Measurements from ENCODE around the gene XPO6.
"Not testable (repeated sequence)": the region's sequence is repeated elsewhere in the genome, so short reads cannot be mapped to it uniquely, and the experiment has no call there.

The XPO6 gene, protein sequence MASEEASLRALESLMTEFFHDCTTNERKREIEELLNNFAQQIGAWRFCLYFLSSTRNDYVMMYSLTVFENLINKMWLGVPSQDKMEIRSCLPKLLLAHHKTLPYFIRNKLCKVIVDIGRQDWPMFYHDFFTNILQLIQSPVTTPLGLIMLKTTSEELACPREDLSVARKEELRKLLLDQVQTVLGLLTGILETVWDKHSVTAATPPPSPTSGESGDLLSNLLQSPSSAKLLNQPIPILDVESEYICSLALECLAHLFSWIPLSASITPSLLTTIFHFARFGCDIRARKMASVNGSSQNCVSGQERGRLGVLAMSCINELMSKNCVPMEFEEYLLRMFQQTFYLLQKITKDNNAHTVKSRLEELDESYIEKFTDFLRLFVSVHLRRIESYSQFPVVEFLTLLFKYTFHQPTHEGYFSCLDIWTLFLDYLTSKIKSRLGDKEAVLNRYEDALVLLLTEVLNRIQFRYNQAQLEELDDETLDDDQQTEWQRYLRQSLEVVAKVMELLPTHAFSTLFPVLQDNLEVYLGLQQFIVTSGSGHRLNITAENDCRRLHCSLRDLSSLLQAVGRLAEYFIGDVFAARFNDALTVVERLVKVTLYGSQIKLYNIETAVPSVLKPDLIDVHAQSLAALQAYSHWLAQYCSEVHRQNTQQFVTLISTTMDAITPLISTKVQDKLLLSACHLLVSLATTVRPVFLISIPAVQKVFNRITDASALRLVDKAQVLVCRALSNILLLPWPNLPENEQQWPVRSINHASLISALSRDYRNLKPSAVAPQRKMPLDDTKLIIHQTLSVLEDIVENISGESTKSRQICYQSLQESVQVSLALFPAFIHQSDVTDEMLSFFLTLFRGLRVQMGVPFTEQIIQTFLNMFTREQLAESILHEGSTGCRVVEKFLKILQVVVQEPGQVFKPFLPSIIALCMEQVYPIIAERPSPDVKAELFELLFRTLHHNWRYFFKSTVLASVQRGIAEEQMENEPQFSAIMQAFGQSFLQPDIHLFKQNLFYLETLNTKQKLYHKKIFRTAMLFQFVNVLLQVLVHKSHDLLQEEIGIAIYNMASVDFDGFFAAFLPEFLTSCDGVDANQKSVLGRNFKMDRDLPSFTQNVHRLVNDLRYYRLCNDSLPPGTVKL

DNA sequence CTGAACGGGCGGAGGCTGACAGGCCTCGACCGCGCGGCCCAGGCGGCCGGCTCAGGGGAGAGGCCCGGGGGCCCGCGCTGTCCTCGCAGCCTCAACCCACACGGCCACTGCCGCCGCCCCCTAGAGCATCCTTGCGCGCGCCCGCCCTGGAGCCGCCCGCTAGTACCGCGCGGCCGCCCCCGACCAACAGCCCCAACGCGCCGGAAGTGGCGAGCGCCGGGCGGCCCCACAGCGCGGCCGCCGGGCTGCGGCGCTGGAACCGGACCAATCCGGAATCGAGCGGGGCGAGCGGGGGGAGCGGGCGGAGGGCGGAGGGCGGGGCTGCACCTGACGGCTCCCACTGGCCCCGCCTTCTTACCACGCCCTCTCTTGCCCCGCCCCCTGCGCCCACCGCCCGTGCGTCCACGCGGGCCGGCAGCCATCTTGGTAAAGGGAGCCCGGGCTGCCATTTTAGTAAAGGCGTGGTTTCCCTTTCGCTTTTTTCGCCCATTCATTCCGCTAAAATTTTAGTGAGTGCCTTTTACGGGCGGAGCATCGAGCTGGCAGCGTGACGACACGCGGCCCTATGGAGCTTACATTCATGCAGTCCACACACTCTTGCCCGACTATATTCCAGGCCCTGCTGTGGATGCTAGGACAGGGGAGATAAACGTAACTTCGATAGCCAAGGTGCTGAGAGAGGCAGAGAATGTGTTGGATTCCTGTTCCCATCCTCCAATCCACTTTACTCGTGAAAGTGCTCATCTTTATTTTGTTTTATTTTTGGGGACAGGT is at the start of gene XPO6:
XPO6 (minus strand) TSS at position 208 of the 774 bp plus-strand sequence. CDS start 597 bp downstream, outside the sequence.
- peak; percentile 87 to 88 for DNase-seq (ENCODE audit: low read depth in 2 of 2)

DNA sequence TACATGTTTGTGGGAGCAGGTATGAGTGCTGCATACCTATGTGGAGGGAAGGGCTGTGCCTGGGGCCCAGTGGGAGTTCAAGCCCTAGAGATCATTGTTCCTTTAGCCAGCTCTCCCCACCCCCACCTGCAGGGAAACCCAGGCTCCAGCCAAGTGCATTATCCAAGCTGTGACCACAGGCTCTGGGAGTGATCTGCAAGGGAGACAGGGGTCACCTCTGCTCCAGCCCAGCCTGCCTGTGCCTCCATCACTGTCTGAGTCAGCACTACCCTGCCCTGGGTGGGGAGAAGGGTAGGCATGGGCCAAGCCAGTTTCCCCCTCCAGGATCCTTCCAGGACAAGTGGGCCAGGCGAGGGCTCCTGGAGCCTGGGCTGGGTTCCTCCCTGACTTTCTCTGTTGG is 48.4 kb upstream of the XPO6 start:
- DNase-seq (ENCODE audit: low read depth in 2 of 2): no peak

DNA sequence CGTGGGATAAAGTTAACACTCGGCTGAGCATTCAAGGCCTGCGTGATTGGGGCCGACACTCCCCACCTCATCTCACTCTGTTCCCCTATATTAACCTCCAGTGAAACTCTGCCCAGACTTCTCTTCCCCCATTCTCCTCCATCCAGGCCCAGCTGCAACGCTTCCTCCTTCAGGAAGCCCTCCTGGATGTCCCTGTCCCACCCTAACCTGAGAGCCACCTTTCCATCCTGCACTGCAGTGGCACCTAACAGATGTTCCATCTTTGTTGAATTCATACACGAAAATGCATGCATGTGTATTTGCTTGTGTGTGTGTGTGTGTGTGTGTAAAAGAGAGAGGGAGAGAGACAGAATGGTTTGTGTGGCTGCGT is 48.0 kb upstream of the XPO6 start:
- no peak for DNase-seq (ENCODE audit: low read depth in 2 of 2)

DNA sequence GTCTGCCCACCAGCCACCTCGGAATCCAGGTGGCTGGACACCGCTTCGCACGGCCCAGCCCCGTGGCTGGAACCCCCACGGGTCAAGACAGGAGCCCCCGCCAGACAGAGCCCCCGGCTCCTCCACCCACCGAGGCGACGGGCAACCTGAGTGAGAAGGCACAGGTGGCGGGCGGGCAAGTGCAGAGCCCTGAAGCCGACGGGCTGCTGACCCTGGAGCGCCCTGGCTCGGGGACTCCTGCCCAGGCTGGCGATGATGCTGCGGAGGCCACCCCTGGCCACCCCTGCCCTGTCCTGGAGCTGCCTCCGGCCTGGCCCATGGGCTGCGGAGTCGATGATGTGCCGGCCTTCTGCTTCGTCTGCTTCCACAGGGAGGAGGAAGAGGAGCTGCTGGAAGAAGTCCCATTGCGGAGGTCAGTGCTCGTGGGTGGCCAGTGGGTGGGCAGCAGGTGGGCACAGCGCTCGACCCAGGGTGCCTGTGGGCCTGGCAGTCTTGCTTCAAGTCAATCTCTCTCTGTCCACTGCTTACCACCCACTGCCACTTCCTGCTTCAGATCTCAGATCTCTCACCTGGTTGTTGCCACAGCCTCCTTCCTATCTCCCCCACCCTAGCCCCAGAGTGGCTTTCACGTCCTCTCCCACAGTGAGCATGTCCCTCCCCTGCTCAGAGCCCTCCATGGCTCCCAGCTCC is 47.5 kb upstream of the XPO6 start:
- no peak for DNase-seq (ENCODE audit: low read depth in 2 of 2)

DNA sequence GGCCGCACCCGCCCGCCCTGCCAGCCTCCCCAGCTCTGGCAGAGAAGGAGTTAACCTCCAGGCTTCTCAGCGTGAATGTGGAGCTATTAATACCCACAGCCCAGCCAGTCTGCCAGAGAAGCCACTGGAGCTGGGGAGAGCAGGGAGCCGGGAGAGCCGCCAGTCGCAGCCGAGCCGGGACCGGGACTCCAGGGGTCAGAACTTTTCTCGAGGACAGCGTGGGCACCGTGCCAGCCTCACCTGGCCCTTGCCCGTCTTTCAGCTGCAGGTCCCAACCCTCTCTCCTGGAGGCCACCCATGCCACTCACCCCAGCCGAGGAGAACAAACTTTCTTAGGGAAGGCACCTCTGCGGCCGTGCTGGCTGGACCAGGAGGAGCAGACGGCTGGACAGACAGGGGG is 46.8 kb upstream of the XPO6 start:
- no peak for DNase-seq (ENCODE audit: low read depth in 2 of 2)

DNA sequence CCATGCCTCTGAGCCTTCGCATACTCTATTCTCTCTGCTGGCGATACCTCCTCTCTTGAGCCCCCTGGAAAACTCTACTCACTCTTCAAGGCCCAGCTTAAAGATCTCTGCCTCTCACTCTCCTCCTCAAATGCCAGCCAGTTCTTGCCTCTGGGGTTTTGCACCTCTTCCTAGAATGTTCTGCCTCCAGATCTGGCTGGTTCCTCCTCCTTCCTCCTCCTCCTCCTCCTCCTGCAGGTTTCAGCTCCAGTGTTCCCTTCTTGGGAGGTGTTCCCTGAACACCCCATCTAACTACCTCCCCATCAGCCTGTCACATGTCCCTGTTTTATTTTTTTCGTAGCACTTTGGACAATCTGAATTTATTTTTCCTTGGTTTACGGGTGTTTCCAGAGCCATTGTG is 45.5 kb upstream of the XPO6 start:
- DNase-seq (ENCODE audit: low read depth in 2 of 2): no peak

DNA sequence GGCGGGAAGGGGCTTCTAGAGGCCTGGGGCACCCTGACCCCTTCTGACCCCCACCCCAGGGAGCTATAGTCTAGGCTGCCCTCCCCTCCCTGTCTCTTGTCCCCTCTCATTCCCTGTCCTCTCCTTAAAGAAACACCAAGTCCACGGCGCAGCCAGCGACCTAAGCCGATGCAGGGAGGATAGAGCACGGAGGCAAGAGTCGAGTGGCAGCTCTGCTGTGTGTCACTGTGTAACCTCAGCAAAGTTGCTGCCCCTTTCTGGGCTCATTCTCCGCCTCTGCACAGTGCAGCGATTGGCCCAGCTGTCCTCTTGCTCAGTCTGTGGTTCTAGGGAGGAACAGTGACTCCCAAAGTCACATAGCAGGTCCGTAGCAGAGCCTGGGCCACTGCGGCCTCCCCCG is 44.1 kb upstream of the XPO6 start:
- no peak for DNase-seq (ENCODE audit: low read depth in 2 of 2)

DNA sequence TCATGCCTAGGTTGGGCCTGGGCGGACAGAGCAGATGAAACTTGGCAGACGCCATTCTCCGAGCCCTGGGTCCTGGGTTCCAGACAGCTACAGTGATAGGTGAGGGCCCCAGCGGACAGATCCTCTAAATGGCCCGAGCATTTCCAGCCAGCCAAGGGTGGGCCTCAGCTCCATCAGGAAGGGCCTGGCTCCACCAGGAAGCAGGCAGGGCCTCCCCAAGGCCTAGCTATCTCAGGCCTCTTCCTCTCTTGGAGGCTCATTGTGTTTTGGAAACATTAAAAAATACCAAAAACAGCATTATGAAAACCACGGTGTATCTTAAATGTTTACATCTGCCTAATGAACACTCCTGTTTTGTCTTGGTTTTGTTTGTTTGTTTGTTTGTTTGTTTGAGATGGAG is 42.4 kb upstream of the XPO6 start:
- DNase-seq (ENCODE audit: low read depth in 2 of 2): no peak

DNA sequence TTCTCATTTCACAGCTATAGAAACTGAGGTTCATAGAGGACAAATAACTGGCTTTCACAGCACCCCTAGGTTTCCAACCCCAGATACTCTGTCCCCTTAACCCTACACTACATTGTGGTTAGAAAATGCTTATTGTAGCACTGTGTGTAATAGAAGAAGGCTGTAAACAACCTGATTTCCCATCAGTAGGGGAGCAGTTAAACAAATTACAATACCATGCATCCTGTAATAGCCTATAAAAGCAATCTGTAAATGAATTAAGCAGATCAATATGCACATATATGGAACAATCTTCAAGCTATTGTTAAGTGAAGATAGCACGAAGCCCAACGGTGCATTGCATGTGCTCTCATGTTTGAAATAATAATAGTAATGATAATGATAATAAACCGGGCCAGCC is 39.2 kb upstream of the XPO6 start:
- DNase-seq (ENCODE audit: low read depth in 2 of 2): no peak

DNA sequence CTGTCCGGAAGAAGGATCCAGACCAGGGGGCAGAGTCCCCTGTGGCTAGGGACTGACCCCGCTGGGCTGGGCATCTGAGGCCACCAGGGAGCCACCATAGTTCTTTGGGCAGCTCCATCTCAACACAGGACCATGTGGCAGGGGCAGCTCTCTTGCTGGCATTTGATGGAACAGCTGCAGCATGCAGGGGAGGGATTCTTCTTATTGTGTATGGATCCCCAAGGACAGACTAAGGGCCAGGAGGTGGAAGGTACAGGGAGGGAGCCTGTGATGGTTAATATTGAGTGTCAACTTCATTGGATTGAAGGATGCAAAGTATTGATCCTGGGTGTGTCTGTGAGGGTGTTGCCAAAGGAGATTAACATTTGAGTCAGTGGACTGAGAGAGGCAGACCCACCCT is 37.7 kb upstream of the XPO6 start:
- not testable (repeated sequence) for DNase-seq (ENCODE audit: low read depth in 2 of 2)

DNA sequence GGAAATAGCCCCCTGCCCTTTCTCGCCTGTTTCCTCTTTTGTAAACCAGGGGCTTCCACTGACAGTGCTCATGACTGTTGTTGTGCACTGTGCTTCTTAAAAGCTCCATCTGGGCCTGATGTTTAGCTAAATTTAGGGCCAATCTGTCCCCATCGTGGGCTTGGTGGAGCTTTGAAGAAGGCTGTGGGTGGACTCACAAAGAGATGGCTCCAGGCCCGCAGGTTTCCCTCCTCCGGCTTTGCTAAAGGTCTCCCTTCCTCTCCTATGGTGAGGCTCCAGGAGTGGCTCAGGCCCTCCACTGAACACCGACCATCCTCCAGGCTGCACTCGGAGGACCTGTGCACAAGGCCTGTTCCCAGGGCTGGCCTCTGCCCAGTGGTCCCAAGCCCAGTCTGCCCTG is 30.2 kb upstream of the XPO6 start:
- no peak for DNase-seq (ENCODE audit: low read depth in 2 of 2)

DNA sequence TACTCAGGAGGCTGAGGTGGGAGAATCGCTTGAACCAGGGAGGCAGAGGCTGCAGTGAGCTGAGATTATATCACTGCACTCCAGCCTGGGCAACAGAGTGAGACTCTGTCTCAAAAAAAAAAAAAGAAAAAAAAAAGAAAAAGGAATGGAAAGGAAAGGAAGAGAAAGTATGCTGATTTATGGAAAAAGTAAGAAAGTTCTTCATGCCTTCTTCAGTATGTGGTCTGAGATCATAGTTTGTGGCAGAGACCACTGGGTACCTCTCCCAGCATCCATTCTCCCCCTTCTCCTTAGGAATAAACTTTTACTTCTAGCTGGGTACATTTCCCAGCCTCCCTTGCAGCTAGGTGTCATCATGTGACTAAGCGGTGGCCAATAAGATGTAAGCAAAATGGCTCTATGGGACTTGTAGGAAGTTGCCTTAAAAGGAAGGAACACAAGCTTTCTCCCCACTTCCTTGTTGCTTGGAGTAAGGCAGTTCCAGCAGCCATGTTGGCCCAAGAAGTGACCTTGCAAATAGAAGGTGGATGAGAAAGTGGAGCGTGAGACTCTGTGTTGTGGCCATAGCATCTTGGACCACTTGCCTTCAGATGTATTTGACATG is 26.1 kb upstream of the XPO6 start:
- DNase-seq (ENCODE audit: low read depth in 2 of 2): no peak

DNA sequence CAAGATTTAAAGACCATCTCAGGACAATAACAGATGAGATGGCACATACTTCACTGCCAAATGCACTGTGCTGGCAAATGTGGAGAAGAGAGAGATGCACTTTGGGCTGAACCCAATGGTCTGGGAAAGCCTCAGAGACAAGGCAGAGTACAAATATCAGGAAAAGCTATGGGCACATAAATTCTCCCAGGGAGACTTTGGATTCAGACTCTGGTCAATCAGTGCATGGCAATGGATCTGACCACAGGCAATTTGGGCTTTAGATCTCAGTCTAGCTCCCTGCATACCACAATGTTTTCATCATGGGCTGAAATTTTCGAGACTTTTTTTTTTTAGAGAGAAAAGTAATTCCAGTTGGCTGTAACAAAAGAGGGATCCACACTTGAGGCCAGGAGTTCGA is 20.0 kb upstream of the XPO6 start:
- no peak for DNase-seq (ENCODE audit: low read depth in 2 of 2)

DNA sequence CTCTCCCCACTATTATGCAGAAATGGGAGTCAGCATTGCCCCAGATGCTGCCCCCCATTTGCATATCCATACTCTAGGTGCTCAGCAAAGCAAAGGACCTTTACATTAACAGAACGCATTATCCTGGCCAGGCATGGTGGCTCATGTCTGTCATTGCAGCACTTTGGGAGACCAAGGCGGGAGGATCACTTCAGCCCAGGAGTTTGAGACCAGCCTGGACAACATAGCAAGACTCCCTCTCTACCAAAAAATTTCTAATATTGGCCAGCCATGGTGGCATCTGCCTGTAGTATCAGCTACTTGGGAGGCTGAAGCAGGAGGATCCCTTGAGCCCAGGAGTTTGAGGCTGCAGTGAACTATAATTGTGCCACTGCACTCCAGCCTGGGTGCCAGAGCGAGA is 12.1 kb upstream of the XPO6 start:
- not testable (repeated sequence) for DNase-seq (ENCODE audit: low read depth in 2 of 2)

DNA sequence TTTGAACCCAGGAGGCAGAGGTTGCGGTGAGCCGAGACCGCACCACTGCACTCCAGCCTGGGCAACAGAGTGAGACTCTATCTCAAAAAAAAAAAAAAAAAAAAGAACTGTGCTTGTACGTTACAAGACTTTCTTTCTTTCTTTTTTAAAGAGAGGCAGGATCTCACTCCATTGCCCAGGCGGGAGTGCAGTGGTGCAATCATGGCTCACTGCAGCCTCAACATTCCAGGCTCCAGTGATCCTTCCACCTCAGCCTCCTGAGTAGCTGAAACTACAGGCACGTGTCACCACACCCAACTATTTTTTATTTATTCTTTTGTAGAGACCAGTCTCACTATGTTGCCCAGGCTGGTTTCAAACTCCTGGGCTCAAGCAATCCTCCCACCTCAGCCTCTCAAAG is 8.0 kb upstream of the XPO6 start:
- not testable (repeated sequence) for DNase-seq (ENCODE audit: low read depth in 2 of 2)

DNA sequence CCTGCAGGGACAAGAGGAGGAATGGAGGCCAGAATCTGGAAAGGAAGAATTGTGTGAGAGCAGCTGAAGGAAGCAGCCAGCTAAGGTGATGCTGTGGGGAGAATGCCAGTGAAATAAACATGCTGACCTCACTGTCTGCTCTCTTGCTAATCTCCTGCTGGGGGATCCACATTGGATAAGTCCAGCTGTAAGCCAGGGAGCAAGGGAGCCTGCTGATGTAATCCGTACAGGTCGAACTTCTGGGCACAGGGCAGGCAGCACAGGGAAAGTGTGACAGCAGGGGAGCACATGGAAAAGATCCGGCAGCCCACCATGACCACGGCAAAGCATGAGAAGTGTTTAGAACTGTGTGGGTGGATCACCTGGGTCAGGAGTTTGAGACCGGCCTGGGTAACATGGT is 7.5 kb upstream of the XPO6 start:
- no peak for DNase-seq (ENCODE audit: low read depth in 2 of 2)

DNA sequence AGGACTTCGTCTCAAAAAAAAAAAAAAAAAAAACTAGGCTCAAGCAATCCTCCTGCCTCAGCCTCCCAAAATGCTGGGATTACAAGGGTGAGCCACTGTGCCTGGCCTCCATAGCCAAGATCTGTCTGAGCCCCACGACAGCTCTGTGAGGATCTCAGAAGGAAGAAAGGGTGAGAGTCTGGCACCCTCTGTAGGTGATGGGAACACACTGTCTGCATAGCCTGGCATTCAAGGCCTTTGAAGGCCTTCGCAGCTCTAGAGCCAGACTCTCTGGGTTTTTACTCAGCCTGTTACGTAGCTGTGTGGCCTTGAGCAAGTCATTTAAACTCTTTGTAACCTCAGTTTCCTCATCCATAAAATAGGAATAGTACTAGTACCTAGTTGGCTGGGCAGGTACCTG is 6.3 kb upstream of the XPO6 start:
- peak in 1 of 2 experiments; percentile 31 for DNase-seq (ENCODE audit: low read depth in 2 of 2)

DNA sequence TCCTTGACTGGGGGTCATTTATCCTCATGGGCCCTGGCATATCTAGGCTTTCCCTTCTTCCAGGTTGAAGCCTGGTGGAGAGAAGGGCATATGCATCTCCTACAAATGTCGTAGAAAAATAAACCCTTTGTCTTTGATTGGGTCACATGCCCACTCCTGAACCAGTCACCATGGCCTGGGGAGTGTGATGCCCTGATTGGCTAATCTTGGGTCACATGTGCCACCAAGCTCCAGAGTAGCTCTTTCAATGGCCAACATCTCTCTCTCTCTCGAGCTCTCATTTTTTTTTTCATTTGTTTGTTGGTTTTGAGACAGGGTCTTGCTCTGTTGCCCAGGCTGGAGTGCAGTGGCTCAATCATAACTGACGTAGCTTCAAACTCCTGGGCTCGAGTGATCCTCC is 5.6 kb upstream of the XPO6 start:
- DNase-seq (ENCODE audit: low read depth in 2 of 2): no peak

DNA sequence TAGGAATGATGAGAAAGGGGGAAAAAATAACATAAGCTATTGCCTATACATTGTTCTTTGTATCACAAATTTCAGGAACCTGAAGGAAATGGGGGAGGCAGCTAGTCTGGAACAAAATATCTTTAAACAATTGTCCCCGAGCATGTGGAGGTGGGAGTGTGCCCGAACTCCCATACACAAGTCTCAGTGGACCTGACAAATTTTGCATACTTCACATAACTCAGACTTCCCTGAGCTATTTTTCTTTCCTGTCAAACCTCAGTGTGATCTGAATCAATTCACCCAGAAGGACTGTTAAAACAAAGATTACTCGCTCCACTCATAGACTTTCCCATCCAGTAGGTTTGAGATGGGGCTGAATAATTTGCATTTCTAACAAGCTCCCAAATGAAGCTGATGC is 1.6 kb upstream of the XPO6 start:
- no peak for DNase-seq (ENCODE audit: low read depth in 2 of 2)

DNA sequence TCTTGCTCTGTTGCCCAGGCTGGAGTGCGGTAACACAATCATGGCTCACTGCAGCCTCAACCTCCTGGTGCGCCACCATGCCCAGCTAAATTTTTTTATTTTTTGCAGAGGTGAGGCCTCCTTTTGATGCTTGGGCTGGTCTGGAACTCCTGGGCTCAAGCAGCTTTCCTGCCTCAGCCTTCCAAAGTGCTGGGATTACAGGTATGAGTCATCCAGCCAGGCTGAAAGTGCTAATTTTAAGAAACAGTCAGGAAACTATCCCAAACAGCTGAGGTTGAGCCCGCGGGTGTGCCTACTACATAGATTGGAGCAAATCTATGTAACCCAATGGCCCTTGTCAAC is 738 bp upstream of the XPO6 start:
- no peak for DNase-seq (ENCODE audit: low read depth in 2 of 2)

All from fibroblast of skin of left quadriceps (primary cell).